ENCODE measurements around the gene PER1.

PER1 gene

GRCh38 chr17:8166731-8167130 lies 14.5 kb upstream of the PER1 start:
- no peak for DNase-seq (ENCODE audit: low read depth)

GRCh38 chr17:8164815-8165131 lies 12.6 kb upstream of the PER1 start:
- no peak for DNase-seq (ENCODE audit: low read depth)

GRCh38 chr17:8163978-8164814 lies 12.0 kb upstream of the PER1 start:
- no peak for DNase-seq (ENCODE audit: low read depth)

- no peak for DNase-seq (ENCODE audit: low read depth)
These were observed 11.1 kb upstream of the PER1 start for GRCh38 chr17:8162997-8163977.

- DNase-seq (ENCODE audit: low read depth), result peak; percentile 72
These were observed 10.2 kb upstream of the PER1 start, which contains the start of gene VAMP2 for GRCh38 chr17:8162233-8162996. Gene VAMP2, minus strand, starts transcription at chr17:8162948. Its CDS starts 69 bp downstream, at chr17:8162879.

GRCh38 chr17:8161289-8162232 lies 9.4 kb upstream of the PER1 start:
- no peak for DNase-seq (ENCODE audit: low read depth)

- no peak for DNase-seq (ENCODE audit: low read depth)
These were observed 8.6 kb upstream of the PER1 start for GRCh38 chr17:8160741-8161221.

- DNase-seq (ENCODE audit: low read depth), result no peak
These were observed 8.0 kb upstream of the PER1 start for GRCh38 chr17:8160224-8160577.

- no peak for DNase-seq (ENCODE audit: low read depth)
These were observed 7.4 kb upstream of the PER1 start for GRCh38 chr17:8159459-8160223.

- DNase-seq (ENCODE audit: low read depth), result no peak
These were observed 6.8 kb upstream of the PER1 start for GRCh38 chr17:8159032-8159400.

- DNase-seq (ENCODE audit: low read depth), result peak; percentile 86
These were observed 6.2 kb upstream of the PER1 start for GRCh38 chr17:8158267-8159031.

GRCh38 chr17:8156246-8156992 lies 4.2 kb upstream of the PER1 start:
- DNase-seq (ENCODE audit: low read depth), result peak; percentile 100

GRCh38 chr17:8155996-8156245 lies 3.7 kb upstream of the PER1 start:
- no peak for DNase-seq (ENCODE audit: low read depth)

GRCh38 chr17:8155231-8155995 lies 3.2 kb upstream of the PER1 start:
- DNase-seq (ENCODE audit: low read depth), result no peak

- no peak for DNase-seq (ENCODE audit: low read depth)
These were observed 2.5 kb upstream of the PER1 start for GRCh38 chr17:8154608-8155155.

GRCh38 chr17:8153957-8154607 lies 1.9 kb upstream of the PER1 start:
- peak; percentile 62 for DNase-seq (ENCODE audit: low read depth)

- DNase-seq (ENCODE audit: low read depth), result no peak
These were observed 1.3 kb upstream of the PER1 start for GRCh38 chr17:8153525-8153956.

All from activated gamma-delta T cell treated with anti-CD3 and anti-CD28 coated beads, Interleukin-2, amount 50 U/mL, for 16 hours (primary cell).